ENCODE measurements around the gene ENTPD2. TPM values are rescaled to one million over a fixed set of nuclear protein-coding genes. Genes with fewer than 3 reads are reported as not detected.

The ENTPD2 gene
- total and polyA plus RNA-seq, 2 donors (not counting 3 experiments of a cell fraction or from before 2014, with no cell fraction given) = not detected

GRCh38 chr9:137021979-137022661 lies 31.7 kb downstream of the ENTPD2 start:
- Histone ChIP-seq H3K4me1 (ENCODE audit: control insufficient read depth, extremely low read depth, insufficient read depth, low read length) (peaks cover under 1% of the 10 kb centered on the region), H3K36me3 (ENCODE audit: control insufficient read depth in 2 of 2, extremely low read depth in 1 of 2, insufficient read depth in 2 of 2, low read length in 2 of 2) (no peaks in the 10 kb centered on the region), H3K9me3 (replicated peaks; ENCODE audit: control insufficient read depth, insufficient read depth, low read length) (no peaks in the 10 kb centered on the region), H4K20me1 (replicated peaks; ENCODE audit: control insufficient read depth, extremely low read depth, insufficient read depth, low read length) (no peaks in the 10 kb centered on the region), H3K9ac (replicated peaks; ENCODE audit: extremely low read depth, insufficient read depth, low read length) (no peak overlapping the region), H3K27me3 (ENCODE audit: control insufficient read depth in 2 of 2, insufficient read depth in 2 of 2, low read length in 2 of 2) (no peaks in the 10 kb centered on the region), H3K79me2 (ENCODE audit: control insufficient read depth, insufficient read depth, low read length) (no peaks in the 10 kb centered on the region), H3K4me2 (ENCODE audit: insufficient read depth, low read length) (no peak overlapping the region), H3K4me3 (replicated peaks in 1 of 3; ENCODE audit: insufficient read depth in 1 of 3, low read depth in 1 of 3, low read length in 3 of 3) (no peak overlapping the region), H3K27ac (ENCODE audit: insufficient read depth, low read depth, low read length) (no peak overlapping the region), H3K9me1 (replicated peaks; ENCODE audit: control insufficient read depth, extremely low read depth, insufficient read depth, low read length) (no peaks in the 10 kb centered on the region), H2AFZ (ENCODE audit: low read depth, low read length) (no peak overlapping the region)
- FAIRE-seq (peak; percentile 38), DNase-seq (ENCODE audit: low read depth, low spot score) (peak; percentile 61)
- dilution Hi-C loops (cut with MboI; ENCODE audit: extremely low pct_ligation_motif_present, low sequenced_read_pairs) = no loop called here
- TF ChIP-seq POLR2AphosphoS5 (IDR thresholded peaks at IDR 0.05; ENCODE audit: insufficient read depth, low read depth, low read length) = no peak
- no peak for TF ChIP-seq CTCF (IDR thresholded peaks at IDR 0.05; ENCODE audit: extremely low read depth in 1 of 2, insufficient read depth in 1 of 2, low read depth in 1 of 2, low read length in 2 of 2)
- TF ChIP-seq POLR2A (IDR thresholded peaks at IDR 0.05; ENCODE audit: low read depth, low read length) = no peak
- TF ChIP-seq MYC (IDR thresholded peaks at IDR 0.05; ENCODE audit: low read depth, low read length) = no peak
- POLR2A ChIA-PET = no interaction called here
- intact Hi-C loops (cut with micrococcal nuclease) = no loop called here
- BruUV-seq (replicated peaks) = no TSS peak
- CTCF ChIA-PET = interaction anchor here (1.4 to 1.8 kb wide), 3 partner anchors 7 to 25 kb away, joined by 3 to 17 read pairs (median 4); no protein-coding TSS in a partner anchor

DNA sequence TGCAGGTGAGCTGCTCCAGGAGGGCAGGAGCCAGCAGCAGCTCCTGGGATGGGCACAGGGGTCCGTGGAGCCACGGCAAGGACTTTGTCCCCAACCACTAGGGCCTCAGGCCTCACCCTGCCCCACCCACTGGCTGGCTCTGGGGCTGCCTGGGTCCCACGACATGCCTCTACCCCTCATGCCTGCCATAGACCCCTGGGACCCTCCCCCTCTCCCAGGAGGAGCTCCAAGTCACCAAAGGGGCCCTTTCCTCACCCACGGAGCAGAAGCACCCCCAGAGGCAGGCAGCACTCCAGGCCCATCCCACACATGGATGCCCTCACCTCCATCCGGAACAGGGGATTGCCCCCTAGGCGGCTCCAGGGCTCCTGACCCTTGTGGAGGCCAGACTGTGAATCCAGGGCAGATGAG lies 32.3 kb downstream of the ENTPD2 start:
- dilution Hi-C loops (cut with MboI; ENCODE audit: extremely low pct_ligation_motif_present, low sequenced_read_pairs) (no loop called here), intact Hi-C loops (cut with micrococcal nuclease) (no loop called here)
- FAIRE-seq (no peak), DNase-seq (ENCODE audit: low read depth, low spot score) (no peak)
- Histone ChIP-seq H3K9ac (replicated peaks; ENCODE audit: extremely low read depth, insufficient read depth, low read length) (no peak overlapping the region), H3K27ac (ENCODE audit: insufficient read depth, low read depth, low read length) (no peak overlapping the region), H3K79me2 (ENCODE audit: control insufficient read depth, insufficient read depth, low read length) (no peaks in the 10 kb centered on the region), H2AFZ (ENCODE audit: low read depth, low read length) (no peak overlapping the region), H3K9me3 (replicated peaks; ENCODE audit: control insufficient read depth, insufficient read depth, low read length) (no peaks in the 10 kb centered on the region), H3K27me3 (ENCODE audit: control insufficient read depth in 2 of 2, insufficient read depth in 2 of 2, low read length in 2 of 2) (no peaks in the 10 kb centered on the region), H3K4me3 (replicated peaks in 1 of 3; ENCODE audit: insufficient read depth in 1 of 3, low read depth in 1 of 3, low read length in 3 of 3) (no peak overlapping the region), H4K20me1 (replicated peaks; ENCODE audit: control insufficient read depth, extremely low read depth, insufficient read depth, low read length) (no peaks in the 10 kb centered on the region), H3K36me3 (ENCODE audit: control insufficient read depth in 2 of 2, extremely low read depth in 1 of 2, insufficient read depth in 2 of 2, low read length in 2 of 2) (no peaks in the 10 kb centered on the region), H3K4me1 (ENCODE audit: control insufficient read depth, extremely low read depth, insufficient read depth, low read length) (no peaks in the 10 kb centered on the region), H3K9me1 (replicated peaks; ENCODE audit: control insufficient read depth, extremely low read depth, insufficient read depth, low read length) (no peaks in the 10 kb centered on the region), H3K4me2 (ENCODE audit: insufficient read depth, low read length) (no peak overlapping the region)
- TF ChIP-seq POLR2AphosphoS5 (IDR thresholded peaks at IDR 0.05; ENCODE audit: insufficient read depth, low read depth, low read length) (no peak), POLR2A (IDR thresholded peaks at IDR 0.05; ENCODE audit: low read depth, low read length) (no peak), CTCF (IDR thresholded peaks at IDR 0.05; ENCODE audit: extremely low read depth in 1 of 2, insufficient read depth in 1 of 2, low read depth in 1 of 2, low read length in 2 of 2) (no peak), GATA2 (IDR thresholded peaks at IDR 0.05; ENCODE audit: insufficient read depth, insufficient read length, low read depth, low read length) (no peak), EZH2 (IDR thresholded peaks at IDR 0.05; ENCODE audit: borderline replicate concordance, low read depth, low read length, severe bottlenecking) (no peak), MYC (IDR thresholded peaks at IDR 0.05; ENCODE audit: low read depth, low read length) (no peak), JUN (IDR thresholded peaks at IDR 0.05; ENCODE audit: borderline replicate concordance, insufficient read depth, insufficient read length, low read depth) (no peak), FOS (IDR thresholded peaks at IDR 0.05; ENCODE audit: borderline replicate concordance, insufficient read depth, low read length) (no peak)
- TF ChIP-seq, protein P1, sequence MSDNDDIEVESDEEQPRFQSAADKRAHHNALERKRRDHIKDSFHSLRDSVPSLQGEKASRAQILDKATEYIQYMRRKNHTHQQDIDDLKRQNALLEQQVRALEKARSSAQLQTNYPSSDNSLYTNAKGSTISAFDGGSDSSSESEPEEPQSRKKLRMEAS (IDR thresholded peaks at IDR 0.05; ENCODE audit: insufficient read depth, insufficient read length) = no peak
- ChIA-PET POLR2A (no interaction called here), CTCF (interaction anchor here (1.4 to 1.8 kb wide), 3 partner anchors 8 to 24 kb away, joined by 3 to 17 read pairs (median 4); no protein-coding TSS in a partner anchor)
- BruUV-seq (replicated peaks) = no TSS peak
